HG03025 (cell line): ENCODE data around the gene SLMAP.
"Not testable (repeated sequence)": the region's sequence is repeated elsewhere in the genome, so short reads cannot be mapped to it uniquely, and the experiment has no call there.

Source experiments
- ATAC-seq: cut with Tn5 transposase; IDR thresholded peaks from one replicate; pipeline ENCODE4 v1.9.1; 2021; ENCODE audit warnings: mild to moderate bottlenecking, moderate library complexity; ENCODE audit not compliant: unreplicated experiment, low FRiP score

The SLMAP gene

GRCh38 chr3:57864853-57865252, 108.7 kb downstream of the SLMAP start:
- ATAC-seq, result no peak

DNA sequence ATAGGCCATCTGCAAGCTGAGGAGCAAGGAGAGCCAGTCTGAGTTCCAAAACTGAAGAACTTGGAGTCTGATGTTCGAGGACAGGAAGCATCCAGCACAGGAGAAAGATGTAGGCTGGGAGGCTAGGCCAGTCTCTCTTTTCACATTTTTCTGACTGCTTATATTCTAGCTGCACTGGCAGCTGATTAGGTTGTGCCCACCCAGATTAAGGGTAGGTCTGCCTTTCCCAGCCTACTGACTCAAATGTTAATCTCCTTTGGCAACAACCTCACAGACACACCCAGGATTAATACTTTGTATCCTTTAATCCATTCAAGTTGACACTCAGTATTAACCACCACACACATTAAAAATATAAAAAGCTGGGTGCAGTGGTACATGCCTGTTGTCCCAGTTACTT, 113.0 kb downstream of the SLMAP start:
- ATAC-seq, result not testable (repeated sequence)

- ATAC-seq, result no peak
These were observed 116.5 kb downstream of the SLMAP start for GRCh38 chr3:57872606-57873005.

DNA sequence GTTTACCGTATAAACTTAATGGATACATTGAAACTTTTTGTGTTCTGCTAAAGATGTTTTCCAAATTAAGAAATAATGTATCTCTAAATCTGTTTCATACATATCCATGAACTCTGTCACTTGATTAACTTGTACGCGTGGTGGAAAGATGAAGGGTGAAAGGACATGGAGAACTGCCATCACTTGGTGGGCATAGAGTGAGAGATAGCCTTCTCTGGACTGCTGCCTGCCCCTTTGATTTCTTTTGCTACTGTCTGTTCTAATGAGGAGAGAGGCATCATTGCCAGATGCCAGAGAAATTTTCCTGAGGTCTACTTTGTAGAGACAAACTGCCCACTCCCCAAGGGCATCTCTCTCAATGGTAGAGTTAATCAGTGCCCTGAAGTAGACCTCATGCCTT, 120.5 kb downstream of the SLMAP start:
- ATAC-seq, result no peak

- no peak for ATAC-seq
These were observed 121.0 kb downstream of the SLMAP start for GRCh38 chr3:57877116-57877515.

- ATAC-seq, result not testable (repeated sequence)
These were observed 128.3 kb downstream of the SLMAP start for GRCh38 chr3:57884436-57884835.

- no peak for ATAC-seq
These were observed 133.7 kb downstream of the SLMAP start for GRCh38 chr3:57889807-57890206.

- ATAC-seq, result no peak
These were observed 134.8 kb downstream of the SLMAP start for GRCh38 chr3:57890874-57891273.

- ATAC-seq, result no peak
These were observed 136.3 kb downstream of the SLMAP start for GRCh38 chr3:57892423-57892822.

- ATAC-seq, result no peak
These were observed 137.0 kb downstream of the SLMAP start for GRCh38 chr3:57893156-57893555.

DNA sequence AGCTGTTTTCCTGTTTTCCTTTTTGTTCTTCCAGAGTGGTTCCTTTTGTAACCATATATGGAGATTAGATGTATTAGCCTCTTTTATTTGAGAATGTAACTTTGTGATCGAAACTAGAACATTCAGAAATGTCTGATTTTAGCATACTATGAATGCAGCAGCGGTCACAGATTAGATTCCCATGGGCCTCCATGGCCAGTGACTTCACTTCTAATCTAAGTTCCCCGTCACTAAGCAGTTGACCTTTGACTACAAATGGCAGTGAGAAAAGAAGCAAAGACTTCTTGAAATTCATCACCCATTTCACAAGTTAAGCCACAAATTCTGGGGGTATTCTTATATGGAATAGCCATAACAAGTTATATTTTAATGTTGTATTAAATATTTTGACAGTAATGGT, 137.6 kb downstream of the SLMAP start:
- no peak for ATAC-seq

- ATAC-seq, result no peak
These were observed 139.9 kb downstream of the SLMAP start for GRCh38 chr3:57896031-57896430.

GRCh38 chr3:57896691-57897090, 140.6 kb downstream of the SLMAP start:
- ATAC-seq, result no peak

DNA sequence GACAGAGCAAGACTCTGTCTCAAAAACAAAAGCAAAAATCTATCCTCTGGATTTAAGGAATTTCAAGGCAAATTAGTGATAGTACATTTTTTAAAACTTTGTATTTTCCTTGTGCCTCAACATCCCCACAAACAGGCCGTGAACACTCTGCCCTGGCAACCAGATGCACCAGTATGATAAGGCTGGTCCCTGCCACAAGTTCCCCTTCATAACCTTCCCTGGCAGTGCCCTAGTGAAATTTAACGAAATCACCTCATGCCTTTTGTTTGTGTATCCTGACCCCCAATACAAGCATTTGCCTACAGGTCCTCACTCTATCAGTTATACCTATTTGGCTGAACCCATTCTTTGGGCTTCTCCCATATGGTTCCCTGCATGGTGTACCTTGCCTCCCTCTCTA, 144.7 kb downstream of the SLMAP start:
- ATAC-seq, result no peak

DNA sequence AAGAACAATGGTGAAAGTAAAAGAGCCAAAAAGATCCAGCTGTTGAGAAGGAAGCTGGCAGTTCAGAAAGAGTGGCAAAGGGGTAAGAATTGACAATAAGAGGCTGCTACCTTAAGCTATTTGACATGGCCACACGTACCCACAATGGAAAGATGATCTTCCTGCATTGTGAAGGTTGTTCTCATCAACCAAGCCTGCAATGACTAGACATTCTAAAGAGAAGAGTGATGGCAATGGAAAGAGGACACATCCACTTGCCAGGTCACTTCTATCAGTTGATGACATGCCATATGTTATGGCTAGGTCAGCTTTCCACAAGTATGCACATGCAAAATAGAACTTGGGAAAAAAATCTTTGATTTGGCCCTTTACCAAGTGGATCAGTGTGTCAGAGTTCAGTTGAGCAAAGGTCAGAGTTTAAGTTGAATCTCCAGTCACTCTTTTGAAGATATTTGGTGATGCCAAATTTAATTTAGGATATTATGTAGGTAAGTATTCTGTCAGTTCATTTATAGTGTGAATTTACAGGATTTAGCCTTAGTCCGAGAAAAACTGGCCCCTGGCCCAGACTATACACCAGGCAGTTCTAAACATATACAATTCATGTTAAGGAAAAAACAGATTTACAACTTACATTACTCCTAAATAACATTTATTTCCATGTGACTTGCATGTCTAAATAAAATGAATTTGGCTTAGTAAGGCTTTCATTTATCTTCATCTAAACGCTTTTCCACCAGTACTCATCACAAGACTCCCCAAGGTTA, 147.2 kb downstream of the SLMAP start:
- no peak for ATAC-seq

DNA sequence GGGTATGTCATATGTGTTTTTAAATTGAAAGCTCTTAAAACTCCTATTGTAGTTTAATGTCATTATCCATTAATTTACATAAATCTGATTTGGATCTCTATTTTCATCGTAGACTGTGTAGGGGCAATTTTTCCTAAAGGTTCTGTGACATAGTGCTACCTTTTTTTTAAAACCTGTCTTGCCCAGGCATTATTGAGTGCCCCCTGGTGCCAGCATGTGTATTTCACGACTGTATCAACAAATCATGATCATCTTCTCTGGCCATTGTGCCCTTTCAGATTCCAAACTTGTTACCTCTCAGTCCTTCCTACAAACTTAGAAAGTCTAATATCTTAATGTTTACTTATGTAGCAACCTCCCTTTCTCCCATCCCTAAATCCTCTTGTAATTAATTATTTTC, 154.9 kb downstream of the SLMAP start:
- no peak for ATAC-seq

GRCh38 chr3:57911593-57911992, 155.5 kb downstream of the SLMAP start:
- ATAC-seq, result no peak

DNA sequence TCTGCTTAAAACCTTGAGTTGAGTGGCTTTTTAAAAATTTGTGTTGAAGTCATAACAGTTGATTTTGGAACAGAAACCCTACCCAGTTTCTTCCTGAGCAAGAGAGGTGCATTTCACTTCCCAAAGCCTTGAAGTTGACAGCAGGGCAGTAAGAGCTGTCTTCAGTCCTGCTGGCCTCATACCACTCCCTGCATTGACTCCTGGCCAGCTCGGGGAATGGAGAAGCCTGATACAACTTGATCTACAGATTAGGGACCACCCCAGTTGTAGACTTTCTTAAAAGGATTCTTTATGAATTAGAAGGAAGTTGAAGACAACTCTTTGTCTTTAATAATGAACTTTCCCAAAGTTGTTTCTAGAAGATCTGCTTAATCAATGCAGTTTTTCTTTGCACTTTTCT, 161.5 kb downstream of the SLMAP start:
- no peak for ATAC-seq

- no peak for ATAC-seq
These were observed 162.2 kb downstream of the SLMAP start for GRCh38 chr3:57918123-57918837.

GRCh38 chr3:57919987-57920386, 163.9 kb downstream of the SLMAP start:
- no peak for ATAC-seq

GRCh38 chr3:57923101-57923500, 167.0 kb downstream of the SLMAP start:
- no peak for ATAC-seq

DNA sequence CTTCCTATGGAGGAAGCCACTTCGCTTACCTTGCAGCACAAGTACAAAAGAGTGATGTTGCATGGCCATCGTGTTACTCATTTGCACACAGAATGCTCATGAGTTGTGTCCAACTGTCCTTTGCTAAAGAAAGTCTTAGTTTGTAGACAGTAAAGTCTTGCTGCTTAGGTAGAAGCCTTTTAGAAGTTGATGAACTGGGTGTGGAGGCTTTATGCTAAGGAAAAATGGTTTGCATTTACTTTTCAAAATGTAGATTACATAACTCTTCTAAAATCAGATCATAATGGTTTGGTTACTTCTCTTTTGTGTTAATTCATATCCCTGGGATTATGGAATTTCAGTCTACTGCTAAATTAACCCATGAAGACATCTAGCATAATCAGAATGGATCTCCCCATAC, 167.6 kb downstream of the SLMAP start:
- ATAC-seq, result no peak
